Measurements from ENCODE around the gene ITPR3.

DNA sequence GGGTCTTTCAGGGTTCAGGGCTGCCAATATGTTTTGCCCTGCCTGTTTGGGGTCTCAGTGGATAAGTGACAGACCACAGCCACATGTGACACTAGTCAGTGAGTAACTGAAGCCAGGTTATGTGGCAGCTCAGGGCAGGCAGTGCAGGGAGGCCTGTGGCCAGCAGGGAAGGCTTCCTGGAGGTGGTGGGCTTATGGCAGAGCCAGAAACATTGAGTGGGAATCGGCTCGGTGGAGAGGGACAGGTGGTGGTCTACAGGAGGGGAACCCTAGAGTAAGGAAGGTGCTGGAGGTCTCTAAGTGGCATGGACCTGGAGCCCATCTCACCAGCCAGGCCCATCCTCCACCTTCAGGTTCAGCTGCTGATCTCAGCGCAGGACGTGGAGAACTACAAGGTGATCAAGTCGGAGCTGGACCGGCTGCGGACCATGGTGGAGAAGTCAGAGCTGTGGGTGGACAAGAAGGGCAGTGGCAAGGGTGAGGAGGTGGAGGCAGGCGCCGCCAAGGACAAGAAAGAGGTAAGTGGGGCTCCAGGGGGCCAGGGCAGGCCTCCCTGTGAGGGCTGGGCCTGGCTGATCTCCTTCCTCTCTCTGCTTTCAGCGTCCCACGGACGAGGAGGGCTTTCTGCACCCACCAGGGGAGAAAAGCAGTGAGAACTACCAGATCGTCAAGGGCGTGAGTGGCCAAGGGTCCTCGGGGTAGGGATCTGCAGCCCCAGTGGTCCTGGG, 55.5 kb downstream of the ITPR3 start:
- TF ChIP-seq, protein P1, sequence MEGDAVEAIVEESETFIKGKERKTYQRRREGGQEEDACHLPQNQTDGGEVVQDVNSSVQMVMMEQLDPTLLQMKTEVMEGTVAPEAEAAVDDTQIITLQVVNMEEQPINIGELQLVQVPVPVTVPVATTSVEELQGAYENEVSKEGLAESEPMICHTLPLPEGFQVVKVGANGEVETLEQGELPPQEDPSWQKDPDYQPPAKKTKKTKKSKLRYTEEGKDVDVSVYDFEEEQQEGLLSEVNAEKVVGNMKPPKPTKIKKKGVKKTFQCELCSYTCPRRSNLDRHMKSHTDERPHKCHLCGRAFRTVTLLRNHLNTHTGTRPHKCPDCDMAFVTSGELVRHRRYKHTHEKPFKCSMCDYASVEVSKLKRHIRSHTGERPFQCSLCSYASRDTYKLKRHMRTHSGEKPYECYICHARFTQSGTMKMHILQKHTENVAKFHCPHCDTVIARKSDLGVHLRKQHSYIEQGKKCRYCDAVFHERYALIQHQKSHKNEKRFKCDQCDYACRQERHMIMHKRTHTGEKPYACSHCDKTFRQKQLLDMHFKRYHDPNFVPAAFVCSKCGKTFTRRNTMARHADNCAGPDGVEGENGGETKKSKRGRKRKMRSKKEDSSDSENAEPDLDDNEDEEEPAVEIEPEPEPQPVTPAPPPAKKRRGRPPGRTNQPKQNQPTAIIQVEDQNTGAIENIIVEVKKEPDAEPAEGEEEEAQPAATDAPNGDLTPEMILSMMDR (IDR thresholded peaks at IDR 0.05) = no peak
- TF ChIP-seq POLR2A (IDR thresholded peaks at IDR 0.05) = no peak

Data from lower leg skin (tissue), 3 donors.